OCI-M1 (cell line): ENCODE results near the gene LTA4H.

Source experiments
- DNase-seq: peaks from one replicate; lab custom pipeline; 2025; lab: John Stamatoyannopoulos, UW

The LTA4H gene

DNA sequence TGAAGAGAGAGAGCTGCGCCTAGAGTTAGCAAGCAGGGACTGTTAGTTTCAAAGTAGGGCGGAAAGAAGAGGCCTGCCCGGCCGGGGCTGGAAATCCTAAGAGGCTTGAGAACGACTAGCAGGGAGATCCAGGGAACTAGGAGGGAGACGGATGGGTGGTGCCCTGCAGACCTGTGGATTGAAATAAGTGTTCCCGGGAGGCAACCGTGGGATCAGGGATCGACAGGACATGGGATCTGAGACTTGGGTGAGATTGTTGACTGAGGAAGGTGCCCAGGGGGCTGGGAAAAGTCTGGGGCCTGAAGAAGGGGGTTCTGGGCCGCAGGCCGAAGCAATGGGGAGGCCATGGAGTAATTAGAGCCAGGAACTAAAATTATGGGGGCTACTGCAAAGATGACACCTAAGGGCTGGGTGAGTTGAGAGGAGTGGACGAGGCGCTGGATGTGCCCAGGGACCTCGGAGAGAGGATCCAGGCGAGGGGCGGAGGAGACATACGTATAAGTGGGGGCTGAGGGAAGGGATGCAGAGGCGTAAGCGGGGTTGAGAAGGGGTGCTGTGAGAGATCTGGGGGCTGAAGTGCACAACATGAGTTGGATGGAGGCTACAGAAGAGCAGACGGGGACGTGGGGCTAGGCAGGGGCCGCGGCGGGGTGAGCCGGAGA is 635 bp downstream of the LTA4H start:
- DNase-seq, result peak; percentile 48

DNA sequence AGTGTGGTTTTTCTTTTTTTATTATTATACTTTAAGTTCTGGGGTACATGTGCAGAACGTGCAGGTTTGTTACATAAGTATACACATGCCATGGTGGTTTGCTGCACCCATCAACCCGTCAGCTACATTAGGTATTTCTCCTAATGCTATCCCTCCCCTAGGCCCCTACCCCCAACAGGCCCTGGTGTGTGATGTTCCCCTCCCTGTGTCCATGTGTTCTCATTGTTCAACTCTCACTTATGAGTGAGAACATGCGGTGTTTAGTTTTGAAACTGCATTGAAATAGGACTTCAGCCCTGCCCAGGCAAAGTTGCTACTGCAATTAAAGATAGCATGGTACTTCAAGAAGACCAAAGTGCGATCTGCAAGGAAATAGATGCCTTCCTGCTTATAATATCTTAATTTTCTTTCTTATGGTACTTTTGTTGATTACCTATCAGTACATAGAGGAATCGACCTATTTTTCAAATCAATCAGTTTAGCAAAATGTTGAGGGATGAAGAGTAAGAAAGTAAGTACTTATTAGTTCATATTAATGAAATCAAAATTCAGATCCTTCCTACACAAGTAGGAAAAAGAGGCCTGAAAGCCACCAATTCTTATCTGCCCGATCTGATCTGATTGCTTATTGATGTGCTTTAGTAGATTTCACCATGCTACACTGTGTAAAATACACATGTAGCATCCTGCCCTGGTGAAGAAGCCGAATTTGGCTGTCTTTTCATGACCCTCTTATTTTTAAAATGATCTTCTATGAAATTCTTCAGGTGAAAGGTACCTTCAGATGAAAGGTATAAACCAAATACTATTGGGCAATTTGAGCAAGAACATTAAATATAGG is 1.6 kb downstream of the LTA4H start:
- DNase-seq, result peak; percentile 21

DNA sequence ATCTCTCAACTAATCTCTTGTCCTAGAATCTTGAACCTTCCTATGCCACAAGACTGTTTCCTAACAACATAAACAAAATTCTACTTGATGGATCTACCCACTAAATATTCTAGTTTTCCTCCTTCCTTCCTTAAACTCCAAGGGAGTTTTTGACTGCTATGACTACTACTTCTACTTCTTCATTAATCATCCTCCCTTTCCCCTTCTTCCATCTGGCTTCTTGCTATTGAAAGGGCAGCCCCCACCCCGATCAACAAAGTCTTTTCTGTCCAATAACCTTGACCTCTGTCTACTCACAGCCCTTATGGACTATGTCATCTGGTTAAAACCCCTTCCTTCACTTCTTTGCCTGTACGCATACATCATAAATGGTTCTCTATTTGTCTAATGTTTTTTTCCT is 5.6 kb downstream of the LTA4H start:
- no peak for DNase-seq

DNA sequence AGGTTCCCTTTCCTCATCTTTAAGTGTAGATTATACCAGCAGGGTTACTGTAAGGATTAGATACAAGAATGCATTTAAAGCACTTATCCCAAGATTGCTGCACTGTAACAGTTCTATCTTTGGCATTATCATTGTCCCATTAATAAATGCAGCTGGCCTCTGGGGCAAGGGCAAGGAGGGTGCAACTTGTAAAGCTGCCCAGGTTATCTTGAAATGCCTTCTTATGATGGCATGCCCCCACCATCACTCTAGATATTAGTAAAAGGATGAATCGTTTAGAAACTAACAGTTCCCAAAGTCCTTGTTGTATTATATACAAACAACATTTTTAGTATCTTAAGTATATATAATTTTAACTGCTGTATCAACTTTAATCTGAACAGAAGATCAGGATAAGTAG is 6.8 kb downstream of the LTA4H start:
- DNase-seq, result no peak

DNA sequence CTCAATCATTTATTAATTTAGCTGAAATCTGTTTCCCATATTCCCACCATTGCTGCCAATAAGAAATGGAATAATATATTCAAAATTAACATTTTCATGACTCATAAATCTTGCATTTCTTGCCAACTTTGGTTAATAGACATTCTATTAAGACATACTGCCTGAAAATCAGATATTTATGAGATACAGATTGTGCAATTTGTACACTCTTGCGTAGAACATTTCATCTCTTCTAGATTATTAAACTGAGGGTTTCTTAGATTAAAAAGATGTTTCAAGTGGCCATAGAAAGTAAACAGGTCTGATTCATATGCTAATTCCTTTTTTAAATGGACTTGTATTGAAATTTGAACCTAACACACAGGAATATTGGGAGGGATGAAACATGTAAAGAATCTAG is 9.1 kb downstream of the LTA4H start:
- no peak for DNase-seq

DNA sequence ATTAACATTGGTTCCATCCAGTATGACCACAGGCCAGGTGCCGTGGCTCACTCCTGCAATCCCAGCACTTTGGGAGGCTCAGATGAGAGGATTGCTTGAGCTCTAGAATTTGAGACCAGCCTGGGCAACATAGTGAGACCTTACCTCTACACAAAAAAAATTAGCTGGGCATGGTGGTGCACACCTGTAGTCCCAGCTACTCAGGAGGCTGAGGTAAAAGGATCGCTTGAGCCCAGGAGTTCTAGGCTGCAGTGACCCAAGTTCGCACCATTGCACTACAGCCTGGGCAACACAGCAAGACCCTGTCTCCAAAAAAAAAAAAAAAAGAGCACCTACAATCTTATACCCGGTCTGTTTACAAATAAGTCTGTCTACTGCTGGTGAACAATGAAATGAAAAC is 9.9 kb downstream of the LTA4H start:
- no peak for DNase-seq

DNA sequence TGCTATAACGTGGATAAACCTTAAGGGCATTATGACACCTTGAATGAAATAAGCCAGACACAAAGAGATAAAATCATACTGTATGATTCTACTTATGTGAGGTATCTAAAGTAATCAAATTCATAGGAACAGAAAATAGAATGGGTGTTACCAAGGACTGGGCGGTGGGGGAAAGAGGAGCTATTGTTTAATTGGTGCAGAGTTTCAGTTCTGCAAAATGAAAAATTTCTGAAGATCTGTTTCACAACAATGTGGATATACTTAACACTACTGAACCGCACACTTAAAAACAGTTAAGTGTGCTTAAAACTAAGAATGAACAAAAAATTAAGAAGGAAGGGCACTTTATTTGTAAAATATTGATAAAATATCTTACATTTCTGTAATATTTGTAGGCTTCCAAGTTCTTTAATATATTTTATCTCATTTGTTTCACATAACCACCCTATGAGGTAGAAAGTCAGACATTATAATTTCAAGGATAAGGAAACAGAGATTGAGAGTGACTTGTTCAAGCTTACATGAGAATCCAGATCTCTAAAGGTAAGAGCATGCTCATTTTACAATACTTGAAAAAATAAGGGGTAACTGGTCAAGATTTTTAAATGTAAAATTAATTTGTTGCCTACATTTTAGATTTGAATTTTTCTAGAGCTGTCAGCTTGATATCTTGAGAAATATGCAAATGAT is 14.9 kb downstream of the LTA4H start:
- no peak for DNase-seq

DNA sequence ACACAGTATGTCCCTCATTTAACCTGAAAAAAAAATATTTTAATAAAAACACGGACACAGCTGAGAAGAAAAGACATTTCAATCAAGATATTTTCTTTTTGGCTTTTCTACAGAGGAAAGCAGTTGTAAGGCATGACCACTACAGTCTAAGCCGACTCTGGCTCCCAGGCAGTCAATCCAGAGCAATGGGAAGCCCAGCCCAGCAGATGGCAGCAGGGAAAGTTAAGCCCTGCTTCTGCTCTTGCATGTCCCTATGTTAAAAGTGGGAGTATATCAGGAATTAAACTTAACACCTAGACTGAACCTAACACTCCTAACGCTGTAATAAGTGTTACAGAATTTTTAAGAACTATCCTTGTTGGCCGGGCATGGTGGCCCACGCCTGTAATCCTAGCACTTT is 19.7 kb downstream of the LTA4H start:
- no peak for DNase-seq

DNA sequence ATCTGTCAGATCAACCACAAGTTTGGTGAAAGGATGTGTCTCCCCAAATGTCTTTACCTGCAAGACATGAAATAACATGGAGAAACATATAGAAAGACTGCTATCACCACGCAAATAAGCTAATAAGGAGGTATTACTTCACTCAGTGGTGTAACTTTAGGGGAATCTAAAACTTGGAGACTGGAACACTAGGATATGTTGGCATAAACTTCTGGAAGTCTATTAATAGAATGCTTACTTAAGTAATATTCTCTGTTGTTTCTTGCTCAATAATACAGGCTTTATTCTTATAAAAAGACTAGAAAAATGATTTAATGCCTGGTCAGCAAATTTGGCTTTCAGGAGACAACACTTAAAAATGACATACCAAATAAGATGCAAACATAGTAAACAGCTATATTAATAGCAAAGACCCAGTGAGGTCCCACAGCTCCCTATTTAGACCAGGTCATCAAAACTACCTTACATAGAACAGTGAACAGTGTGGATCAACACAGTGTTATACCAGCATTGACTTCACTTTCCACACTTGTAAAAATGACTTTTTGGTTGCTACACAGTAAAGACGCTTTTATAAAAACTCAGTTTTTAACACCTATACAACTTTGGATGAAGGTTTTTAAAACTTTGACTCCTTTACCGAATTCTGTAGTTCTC is 20.3 kb downstream of the LTA4H start:
- DNase-seq, result no peak

DNA sequence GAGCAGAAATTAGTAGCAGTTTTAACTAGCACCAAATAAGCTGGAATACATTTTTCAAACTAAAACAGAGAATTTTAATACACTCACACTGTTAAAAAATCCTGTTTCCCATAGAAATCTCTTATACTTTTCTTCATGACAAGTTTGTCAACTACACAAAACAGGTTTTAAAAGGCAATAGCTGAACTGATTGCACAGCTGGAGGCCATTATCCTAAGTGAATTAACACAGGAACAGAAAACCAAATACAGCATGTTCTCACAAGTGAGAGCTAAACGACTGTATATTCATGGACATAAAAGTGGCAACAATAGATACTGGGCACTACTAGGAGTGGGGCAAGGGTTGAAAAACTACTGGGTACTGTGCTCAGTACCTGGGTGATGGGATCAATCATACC is 27.7 kb downstream of the LTA4H start:
- no peak for DNase-seq

DNA sequence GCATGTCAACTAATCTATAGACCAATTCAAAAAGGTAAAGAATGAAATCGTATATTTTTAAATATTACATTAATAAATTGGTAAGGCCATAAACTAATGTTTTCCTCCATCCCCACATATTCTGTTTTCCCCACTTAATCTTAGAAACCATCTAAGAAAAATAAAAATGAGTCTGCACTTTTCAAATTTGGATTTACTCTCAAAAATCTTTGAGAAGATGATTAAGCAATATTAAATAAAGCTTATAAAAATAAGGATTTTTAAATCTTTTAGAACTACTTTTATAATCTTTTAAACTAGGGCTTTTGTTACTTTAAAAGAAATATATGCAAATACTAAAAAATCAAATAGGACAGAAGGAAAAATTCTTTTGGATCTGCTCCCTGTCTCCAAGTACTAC is 28.7 kb downstream of the LTA4H start:
- no peak for DNase-seq

DNA sequence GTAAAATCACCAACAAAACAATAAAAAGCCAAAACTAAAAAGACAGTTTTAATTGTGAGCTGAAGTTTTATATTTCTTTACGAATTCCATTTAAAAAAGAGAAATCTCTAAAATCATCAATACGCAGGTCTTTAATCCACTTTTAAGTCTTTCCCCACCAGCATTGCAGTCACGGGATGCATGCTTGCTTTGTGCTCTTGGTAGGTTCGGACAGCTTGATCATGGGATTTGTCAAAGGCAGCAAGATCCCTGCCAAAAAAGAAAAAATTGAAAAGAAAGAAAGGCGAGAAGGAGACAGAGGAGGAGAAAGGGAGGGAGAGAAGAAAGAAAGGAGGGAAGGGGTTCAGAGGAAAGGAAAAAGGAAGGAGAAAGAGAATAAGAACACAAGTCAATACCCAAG is 34.5 kb downstream of the LTA4H start:
- DNase-seq, result no peak

DNA sequence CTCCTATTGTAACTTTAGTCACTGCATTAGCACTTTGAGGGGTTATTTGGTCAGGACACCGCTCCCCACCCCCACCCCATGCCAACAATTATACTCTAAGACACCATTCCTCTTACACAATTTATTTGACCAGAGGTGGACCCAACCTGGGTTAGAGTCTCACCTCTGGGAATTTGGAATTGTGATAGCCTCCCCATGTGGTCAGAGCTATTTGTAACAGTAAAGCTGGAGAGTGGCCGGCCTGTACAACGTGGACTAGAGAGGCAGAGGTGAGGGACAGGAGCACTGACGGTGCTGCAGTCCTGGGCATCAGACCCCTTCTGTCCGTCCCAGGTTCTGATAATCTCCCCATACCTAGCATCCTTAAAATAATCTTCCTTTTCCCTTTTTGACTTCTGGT is 35.9 kb downstream of the LTA4H start:
- no peak for DNase-seq

DNA sequence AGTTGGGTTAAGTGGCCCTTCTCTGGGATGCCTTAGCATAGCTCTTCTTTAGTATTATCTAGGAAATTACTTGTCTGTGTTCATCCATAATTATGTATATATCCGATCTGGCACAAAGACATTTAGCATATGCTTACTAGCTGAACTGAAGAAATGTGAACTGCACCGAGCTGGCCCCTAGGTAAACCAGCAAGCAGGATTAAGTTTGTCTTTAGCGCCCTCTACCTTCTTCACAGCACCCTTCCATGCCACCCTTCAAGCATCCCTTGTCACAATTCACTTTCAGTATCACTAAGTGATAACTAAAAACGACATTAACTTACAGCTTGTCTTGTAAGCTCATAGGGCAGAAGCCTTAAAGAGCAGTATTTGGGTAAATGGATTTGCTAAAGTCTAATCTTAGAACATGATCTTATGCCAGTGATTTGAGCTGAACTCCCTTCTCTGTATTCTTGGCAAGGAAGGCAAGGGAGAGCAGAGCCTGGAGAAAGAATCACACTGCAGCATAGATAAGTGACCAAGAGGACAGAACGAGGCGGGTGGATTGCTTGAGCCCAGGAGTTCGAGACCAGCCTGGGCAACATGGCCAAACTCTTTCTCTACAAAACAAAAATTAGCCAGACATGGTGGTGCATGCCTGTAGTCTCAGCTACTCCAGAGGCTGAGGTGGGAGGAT is 36.6 kb downstream of the LTA4H start:
- DNase-seq, result peak; percentile 86

DNA sequence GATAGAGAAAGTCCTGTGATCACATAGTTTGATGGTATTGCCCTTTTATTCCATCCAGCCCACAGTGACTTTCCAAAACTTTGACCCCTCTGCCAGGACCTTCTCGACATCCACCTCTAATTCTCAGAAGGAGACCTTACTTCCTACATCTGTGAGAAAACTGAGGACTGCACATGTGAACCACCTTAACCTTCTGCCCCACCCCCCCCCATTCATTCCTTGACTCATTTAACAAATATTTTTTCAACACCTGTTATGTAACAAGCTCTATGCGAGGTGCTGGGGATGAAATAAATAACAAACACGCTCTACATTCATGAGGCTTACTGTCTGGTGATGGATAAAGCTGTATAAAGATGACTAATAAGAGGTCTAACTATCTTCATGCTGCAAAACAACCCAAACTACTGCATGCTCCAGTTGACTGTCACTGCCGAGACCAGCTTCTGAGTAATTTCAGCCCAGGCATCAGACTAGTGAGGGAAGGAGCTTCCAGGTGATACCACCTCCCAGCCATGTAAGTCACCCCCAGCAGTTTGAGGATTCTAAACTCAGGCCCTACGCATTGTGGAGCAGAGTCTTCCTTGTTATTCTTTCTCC is 37.4 kb downstream of the LTA4H start:
- no peak for DNase-seq

DNA sequence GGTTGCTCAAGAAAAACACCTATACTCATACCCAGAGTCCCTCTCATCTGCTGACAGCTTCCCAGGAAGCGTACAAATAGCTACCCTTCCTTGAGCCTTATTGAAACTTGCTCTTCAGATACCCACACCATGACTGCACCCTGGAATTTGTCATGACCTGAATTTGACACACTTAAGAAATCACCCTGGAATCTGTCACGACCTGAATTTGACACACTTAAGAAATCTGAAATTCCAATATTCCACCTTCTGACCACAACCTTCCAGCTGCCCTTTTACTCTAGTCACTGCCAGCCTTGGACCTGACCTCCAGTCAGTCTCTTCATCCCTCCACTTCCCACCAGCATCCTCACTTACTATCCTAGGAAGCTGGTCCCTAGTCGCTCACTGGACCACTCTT is 38.1 kb downstream of the LTA4H start:
- no peak for DNase-seq

DNA sequence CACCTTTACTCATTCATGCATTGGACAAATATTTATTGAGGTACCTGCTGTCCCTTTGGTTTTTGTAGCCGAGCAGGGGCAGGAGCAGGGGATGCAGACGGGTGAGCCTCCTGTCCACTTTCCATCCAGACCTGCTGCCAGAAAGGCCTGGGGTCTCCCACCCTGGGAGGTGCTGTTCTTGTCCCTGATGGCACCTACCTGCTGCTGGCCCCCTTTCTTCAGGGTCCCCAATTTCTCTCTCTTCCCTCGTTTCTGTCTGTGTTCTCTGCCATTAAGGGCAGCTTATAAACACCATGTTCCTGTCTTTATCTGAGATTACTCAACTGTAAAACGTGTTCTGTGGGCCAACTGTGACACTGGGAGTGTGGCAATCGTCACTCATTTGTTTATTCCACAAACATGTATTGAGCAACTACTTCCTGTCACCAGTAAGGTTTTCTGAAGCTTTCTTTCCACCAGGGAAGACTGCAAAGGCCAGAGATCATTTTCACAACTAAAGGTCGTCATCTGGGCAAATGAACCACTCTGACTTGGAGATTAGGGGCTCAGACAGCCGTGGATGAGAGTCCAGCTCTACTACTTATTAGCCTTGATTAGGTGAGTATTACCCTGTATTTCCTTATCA is 39.2 kb downstream of the LTA4H start, which contains the start of gene HAL:
Gene HAL (minus strand): TSS at position 311 of the 625 bp plus-strand sequence. CDS start 434 bp downstream, outside the sequence.
- peak; percentile 70 for DNase-seq

DNA sequence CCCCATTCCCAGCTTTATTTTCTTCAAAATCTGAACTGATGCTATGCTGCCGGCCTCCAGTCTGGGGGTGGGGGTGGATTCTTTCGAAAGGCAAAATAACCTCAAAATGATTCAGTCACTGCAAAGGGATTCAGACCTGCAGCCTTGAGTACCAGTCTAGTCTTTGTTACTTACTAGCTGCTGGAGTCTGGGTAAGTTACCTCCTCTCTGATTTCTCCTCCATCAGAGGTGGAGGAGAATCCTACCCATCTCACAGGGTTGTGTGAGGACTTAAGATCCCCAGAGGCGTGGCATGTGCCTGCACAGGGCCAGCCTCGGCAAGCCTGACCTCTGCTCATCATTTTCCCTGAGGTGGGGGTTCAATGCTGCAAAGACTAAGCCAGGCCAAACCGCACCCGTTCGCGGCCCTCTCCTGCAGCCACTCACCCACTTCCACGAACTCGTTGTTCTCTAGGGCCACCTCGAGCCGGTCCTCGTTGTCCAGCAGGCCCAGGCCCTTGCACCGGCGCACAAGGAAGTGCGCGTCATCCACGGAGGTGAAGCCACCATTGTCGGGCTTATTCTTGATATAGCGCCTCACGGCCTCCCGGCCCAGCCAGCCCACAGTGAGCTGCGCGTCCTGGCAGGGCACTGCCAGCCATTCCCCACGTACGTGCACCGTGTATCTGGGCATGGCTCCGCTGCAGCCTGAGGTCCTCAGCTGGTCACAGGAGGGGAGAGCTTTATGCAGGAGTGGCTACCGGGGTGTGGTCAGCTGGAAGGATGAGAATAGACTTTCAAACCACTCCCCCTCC is 40.0 kb downstream of the LTA4H start:
- no peak for DNase-seq

DNA sequence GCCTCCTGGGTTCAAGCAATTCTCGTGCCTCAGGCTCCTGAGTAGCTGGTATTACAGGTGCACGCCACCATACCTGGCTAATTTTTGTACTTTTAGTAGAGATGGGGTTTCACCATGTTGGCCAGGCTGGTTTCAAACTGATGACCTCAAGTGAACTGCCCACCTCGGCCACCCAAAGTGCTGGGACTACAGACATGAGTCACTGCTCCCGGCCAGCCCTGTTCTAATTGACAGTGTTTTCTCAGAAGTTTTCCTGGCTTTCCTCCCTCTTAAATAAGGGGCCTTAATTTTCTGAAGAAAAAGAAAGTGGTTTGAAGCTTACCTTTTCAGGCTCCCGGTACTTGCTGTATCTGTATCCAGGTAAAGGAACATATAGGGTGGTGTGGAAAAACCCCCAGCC is 40.9 kb downstream of the LTA4H start:
- DNase-seq, result no peak

DNA sequence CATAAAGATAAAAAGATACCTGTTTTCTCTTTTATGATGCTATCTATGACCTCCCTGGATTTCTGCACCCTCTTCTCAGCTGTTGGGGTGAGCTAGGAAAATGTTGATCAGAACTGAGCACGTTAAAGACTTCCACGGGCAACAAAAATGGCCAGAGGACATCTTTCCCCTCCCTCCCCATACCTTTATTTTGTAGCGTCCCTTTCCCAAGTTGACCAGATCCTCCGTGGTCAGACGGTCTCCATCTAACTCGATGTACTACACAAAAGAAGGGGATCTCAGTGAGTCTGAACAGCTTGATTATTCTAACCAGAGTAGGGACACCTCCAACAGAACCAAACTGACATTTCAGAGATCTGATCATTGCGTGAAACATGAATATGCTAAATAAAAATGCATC is 41.5 kb downstream of the LTA4H start:
- DNase-seq, result no peak
